HG03521 (cell line): Measurements from ENCODE around the gene CSAD.
"Not testable (repeated sequence)": the region's sequence is repeated elsewhere in the genome, so short reads cannot be mapped to it uniquely, and the experiment has no call there.

Experiments
- ATAC-seq: cut with Tn5 transposase; IDR thresholded peaks from one replicate; pipeline ENCODE4 v1.9.1; 2021; ENCODE audit warnings: mild to moderate bottlenecking, moderate library complexity; ENCODE audit not compliant: unreplicated experiment

The CSAD gene

DNA sequence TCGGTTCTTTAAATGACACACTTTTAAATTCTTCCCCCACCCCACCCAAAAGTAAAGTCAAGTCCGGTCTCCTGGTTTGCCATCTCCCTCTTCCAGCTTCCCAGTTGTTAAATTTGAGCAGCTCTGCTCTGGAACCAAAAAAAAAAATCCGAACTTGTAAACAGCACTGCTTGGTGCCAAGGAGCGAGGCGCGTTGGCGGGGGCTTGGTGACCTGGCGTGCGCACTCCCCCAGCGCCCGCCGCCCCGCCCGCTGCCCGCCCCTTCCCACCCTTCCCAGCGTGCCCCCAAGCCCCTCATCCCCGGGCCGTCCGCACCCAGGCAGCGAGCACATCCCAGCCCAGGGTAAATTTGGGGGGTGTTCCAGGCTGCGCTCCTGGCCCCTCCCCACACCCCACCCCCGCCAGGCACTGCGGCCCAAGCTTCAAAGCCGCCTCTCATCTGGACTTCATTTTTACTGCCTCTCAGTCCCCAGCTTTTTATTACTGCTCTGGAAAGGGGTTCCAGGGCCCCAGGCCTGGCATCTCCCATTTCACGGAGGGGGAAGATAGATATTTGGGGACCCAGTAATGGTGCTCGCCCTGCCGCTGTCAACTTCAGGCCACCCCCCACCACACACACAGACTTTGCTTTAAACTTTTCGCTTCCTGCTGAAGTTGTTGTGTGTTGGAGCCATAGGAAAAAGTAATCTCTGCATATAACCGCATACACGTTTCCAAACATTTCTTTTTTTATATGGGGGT is 38.0 kb upstream of the CSAD start:
- no peak for ATAC-seq

DNA sequence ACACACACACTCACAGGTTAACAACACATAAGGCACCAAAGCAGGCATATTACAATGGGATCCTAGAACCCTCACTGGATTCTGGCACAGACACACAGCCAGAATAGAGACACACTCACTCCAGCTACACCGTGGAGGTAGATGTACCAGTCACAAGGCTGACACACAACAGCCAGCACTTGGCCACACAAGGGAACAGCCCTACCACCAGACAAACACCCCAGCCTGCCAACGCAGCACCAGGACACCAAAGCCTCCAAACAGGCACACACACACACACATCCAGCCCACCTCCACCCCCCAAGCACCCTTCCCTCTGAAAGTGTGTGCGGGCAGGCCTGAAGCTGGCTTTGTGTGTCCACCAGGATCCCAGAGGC is 37.2 kb upstream of the CSAD start:
- ATAC-seq: no peak

DNA sequence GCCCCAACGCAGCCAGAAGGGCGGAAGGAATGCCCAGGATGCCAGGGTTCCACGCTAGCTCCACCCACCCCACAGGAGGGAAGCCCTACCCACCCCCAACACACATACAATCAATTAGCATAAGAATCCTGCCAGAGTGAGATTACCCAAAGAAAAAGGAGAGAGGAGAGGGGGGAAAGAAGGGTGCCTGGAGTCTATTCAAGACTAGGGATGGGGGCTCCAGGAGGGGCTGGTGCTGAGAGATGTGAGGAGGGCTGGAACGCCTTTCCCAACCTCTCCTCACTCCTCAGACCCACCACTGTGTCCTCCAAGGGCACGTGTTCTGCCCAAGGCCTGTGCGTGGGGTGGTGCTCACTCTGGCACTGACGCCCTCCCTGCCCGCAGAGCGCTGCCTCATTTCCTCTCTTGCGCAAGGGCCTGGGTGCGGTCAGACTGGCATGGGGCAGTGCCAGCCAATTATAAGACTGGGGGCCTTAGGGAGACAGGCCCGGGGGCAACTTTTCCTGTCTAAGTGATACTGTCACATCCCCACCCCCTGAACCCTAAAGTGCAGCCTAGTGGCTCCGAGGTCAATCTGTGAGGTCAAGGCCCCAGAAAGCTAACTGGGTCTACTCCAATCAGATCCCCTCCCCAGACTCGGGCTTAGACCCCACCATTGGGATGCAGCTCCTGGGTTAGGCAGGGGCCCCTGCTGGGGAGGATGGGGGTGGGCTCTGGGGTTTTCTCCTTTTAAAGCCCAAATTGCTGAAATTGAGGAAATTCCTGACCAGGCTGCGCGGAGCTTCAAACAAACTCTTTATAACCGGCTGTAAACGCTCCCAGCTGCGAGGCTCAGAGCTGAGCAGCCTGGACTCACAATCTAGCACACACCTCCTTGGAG is 36.6 kb upstream of the CSAD start:
- ATAC-seq: no peak

DNA sequence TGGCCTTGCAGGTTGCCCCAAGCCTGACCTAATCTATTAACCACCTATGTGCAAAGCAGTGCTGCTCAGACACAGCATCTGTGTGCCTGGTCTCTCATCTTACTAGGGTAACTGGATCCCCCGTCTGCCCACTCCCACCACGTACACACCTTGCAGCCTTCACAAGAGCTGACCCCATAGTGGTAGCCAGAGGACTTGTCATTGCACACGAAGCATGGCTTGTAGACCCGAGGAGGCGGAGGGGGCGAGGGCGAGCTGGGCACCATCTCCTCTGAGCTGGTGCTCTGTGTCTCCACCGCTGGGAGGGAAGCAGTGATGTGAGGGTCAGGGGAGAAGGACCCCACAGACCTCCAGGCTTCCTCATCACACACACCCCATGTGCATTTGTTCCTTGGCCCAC is 34.8 kb upstream of the CSAD start:
- no peak for ATAC-seq

DNA sequence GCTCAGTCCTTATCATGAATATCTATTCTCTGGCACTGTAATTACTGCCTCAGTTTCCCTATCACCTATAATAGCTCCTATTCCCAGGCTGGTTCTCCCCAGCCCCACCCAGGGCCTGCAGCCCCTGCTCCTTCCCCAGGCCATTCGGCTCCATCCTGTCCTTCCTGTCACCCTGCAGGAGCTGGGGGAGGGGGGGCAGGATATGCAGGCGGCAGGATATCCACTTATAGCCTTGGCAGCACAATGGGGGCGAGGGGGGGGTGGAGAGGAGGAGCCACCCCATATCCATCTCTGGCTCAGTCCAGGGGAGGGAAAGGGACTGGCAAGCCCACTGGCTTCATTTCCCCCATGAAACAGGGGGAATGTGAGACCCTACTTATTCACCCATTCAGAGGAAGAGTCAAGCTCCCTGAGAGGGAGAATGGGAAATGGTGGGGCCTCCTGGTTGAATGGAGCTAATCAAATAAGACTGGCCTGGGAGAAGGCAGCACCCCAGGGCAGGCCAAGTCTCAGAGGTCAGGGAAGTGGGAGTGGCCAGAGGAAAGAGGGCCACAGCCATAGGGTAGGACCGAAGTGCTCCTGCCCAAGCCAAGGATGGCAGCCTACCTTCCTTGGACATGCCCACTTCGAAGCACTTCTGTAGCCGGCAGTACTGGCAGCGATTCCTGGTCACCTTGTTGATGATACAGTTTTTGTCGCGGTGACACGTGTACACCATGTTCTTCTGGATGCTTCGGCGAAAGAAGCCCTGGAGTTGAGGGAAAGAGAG is 34.1 kb upstream of the CSAD start:
- ATAC-seq: no peak

DNA sequence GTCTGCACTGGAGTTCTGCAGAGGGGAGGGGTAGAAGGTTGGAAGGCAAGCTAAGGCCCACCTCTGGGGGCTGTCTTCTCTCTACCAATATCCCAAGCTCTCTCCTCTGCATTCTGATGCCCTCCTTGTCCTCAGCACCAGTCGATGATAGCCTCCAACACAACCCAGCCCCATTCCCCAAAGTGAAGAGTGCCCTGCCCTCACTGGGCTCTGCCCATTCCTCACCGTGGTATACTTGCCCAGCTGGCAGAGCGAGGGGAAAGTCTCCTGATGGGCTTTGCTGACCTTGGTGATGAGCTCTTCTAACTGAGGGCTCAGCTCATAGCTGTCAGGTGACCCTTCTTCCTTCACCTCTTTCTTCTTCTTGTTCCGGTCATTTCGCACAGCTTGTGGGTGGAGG is 33.5 kb upstream of the CSAD start:
- no peak for ATAC-seq

DNA sequence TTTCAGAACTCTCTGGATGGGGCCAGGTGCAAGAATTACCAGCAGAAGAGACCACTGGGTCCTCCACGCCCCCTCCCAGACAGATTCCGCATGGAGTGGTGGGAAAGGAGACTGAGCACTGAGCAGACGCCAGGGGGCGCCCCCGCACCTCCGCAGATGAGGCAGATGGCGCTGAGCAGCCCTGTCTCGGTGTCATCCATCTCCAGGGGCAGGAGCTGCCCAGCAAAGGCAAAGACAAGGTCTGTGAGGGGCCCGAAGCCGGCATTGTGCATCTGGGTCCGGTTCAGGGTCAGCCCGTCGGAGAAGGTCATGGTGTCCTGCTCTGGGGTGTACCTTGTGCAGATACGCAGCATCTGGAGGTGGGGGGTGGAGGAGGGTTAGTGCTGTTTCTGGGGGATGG is 32.6 kb upstream of the CSAD start:
- ATAC-seq: peak; percentile 39

GRCh38 chr12:53212931-53213330 is 32.2 kb upstream of the CSAD start:
- ATAC-seq: no peak

DNA sequence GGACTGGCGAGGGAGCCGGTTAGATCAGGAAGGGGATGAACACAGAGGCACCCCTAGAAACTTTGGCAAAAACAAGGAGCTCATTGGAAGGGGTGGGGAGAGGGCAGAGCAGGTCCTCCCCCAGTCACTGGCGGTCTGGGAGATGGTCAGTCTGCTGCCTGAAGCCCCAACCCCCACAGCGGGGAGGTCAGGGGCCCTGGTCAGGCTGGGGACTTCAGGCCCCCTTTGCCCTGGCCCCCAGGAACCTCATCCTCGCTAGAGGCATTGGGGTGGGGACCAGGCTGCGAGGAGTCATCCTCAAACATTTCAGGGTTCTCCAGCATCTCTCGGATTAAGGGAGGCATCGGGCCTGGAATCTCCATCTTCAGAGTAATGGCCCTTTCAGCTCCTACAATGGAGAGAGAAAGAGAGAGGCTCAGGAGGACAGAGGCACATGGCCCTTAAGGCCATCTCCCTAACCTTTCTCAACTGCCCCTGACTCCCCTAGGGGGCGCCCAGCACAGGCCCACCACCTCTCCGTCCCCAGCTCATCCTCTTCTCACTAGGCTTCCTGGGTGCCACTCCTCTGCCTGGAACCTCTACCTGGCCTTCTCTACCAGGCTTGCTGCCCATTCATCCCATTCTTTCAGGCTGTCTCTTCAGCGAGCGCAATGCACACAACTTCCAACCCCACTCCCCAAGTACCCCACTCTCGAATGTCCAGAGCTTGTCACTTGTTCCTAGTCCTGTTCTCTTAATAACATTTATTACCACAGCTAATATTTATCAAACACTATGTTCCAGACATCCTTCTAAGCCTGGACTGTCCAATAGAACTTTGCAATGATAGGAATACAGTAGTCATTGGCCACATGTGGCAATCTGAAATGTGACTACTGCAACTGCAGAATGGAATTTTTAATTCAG is 31.0 kb upstream of the CSAD start:
- ATAC-seq: no peak

DNA sequence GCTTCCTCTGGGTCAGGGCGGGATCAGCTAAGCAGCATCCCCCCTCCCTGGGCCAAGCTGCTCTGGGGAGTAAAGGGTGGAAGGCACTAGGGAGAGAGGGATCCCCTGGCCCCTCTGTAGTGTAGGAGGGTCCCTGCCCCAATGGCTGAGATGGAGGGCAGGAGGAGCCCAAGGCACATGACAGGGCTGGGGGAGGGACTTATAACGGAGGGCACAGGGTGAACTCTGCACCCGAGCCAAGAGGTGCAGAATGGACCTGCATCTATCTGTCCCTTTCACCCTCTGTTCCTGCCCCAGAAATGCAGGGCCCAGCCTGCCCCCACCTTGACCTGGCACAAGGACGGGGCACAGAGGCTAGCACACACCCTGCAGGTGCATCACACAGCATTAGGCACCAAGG is 30.1 kb upstream of the CSAD start:
- ATAC-seq: no peak

DNA sequence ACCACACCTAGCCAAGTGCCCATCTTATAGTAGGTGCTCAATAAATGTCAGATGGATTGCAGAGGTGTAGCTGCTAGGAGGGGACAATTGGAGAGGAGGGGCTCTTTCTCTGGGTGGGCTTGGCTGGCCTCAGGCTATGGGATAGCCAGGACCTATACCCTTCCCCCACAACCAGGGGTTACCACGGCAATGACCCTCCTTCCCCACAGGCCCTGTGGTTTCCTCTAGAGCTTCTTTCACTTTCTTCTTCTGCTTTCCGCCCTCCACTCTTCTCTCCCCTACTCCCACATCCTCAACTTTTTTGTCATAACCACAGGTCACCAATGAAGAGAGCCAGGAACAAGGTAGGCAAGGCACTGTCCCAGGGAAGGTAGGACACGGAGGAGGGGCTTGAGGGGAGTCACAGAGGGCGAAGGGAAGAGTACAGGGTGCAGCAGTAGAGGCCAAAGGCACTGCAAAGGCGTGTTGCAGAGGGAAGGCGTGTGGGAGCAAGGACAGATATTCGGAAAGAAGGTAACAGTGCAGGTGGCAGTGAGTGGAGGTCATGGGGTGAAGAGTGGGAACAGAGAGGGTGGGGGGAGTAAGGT is 28.2 kb upstream of the CSAD start:
- ATAC-seq: peak; percentile 33

- ATAC-seq: no peak
Measured at GRCh38 chr12:53208435-53208834, 27.7 kb upstream of the CSAD start.

DNA sequence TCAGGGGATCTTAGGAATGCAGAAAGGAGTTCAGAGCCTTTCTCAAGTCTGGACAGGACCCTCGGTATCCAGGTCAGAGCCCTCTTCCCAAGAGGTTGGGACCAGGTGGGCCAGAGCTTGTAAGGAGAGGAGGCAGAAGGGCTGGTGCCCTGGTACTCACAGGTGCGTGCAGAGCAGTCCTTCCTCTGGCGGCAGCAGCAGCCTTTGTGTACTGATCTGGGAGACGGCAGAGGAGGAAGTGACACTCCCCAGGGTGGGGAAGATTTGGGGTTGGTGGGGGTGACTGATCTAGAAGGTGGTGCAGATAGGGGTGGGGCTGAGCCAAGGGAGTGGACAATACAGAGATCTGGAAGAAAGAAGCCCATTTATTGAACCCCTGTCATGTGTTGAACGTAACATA is 26.3 kb upstream of the CSAD start, which contains the start of gene ITGB7:
TSS of gene ITGB7 (minus strand) at position 210 of the 400 bp plus-strand sequence. CDS start 6,808 bp downstream, outside the sequence.
- no peak for ATAC-seq

GRCh38 chr12:53205747-53206419 is 25.2 kb upstream of the CSAD start:
- ATAC-seq: peak; percentile 71

DNA sequence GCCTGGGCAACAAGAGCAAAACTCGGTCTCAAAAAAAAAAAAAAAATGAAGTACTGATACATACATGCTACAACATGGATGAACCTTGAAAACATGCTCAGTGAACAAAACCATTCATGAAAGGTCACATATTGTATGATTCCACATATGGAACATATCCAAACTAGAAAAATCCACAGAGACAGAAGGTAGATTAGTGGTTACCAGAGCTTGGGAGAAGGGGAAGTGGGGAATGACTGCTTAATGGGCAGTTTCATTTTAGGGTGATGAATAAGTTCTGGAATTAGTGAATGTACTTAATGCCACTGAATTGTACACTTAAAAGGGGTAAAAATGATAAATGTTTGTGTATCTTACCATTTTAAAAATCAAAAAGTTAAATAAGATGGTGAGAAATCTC is 23.6 kb upstream of the CSAD start:
- ATAC-seq: no peak

DNA sequence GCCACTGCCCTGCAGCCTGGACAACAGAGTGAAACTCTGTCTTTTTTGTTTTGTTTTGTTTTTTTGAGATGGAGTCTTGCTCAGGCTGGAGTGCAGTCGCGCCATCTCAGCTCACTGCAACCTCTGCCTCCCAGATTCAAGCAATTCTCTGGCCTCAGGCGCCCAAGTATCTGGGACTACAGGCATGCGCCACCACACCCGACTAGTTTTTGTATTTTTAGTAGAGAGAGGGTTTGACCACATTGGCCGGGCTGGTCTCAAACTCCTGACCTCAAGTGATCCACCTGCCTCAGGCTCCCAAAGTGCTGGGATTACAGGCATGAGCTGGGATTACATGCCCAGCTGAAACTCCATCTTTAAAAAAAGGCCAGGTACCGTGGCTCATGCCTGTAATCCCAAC is 21.6 kb upstream of the CSAD start:
- ATAC-seq: not testable (repeated sequence)

DNA sequence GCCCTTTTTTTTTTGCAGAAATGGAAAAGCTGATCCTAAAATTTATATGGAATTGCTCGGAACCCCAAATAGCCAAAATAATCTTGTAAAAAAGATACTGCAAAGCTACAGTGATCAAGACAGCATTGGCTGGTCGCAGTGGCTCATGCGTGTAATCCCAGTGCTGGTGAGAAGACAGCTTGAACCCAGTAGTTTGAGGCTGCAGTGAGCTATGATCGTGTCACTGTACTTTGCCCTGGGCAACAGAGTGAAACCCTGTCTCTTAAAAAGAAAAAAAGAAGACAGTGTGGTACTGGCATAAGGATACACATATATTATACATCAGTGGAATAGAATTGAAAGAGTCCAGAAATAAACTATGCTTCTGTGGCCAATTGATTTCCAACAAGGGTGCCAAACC is 20.9 kb upstream of the CSAD start:
- ATAC-seq: no peak

DNA sequence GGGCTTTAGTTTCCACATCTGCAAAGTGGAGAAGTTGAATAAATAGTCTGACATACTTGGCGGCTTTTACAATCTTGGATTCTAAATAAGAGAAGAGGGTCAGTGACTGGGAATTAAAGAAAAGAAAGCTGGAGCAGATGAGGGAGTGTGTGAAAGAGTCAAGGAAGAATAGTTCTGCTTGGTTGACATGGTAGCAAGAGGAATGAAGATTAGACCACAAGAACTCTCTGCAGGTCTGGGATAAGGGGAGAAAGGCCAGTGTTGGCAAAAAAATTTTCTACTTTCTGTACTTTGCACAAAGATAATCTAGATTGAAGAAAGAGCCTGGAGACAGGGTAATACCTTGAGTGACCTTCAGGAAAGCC is 20.4 kb upstream of the CSAD start:
- ATAC-seq: no peak

DNA sequence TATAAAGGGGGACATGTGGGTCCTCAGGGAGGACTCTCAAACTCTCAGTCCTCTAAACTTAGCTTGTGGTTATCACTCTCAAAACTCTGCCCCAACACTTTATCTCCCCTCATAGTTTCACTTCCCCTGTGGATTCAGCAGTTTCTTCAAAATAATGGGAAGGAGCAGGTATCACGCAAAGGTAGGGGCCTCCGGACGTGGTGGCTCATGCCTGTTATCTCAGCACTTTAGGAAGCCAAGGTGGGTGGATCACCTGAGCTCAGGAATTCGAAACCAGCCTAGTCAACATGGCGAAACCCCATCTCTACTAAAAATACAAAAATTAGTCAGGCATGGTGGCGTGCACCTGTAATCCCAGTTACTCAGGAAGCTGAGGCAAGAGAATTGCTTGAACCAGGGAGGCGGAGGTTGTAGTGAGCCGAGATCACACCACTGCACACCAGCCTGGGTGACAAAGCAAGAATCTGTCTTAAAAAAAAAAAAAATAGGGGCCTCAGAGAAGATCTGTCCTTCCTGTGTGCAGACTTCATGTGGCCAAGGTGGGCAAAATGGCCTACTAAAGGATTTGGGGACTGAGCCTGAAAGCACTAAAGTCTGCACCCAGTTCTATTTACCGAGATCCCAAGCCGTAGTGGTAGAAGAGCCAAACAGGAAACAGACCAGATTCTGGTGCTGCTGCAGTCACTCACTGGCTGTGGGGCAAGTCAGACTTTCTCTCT is 19.9 kb upstream of the CSAD start:
- ATAC-seq: peak; percentile 53
